ENCODE measurements around the gene SMIM41. TPM values are rescaled to one million over a fixed set of nuclear protein-coding genes. Genes with fewer than 3 reads are reported as not detected.

Gene SMIM41
- total and polyA plus RNA-seq, 2 donors from 2014 or later: 0.31 TPM; not detected in 1

GRCh38 chr12:52043386-52044212 is 35.9 kb upstream of the SMIM41 start:
- no peak for FAIRE-seq
- Histone ChIP-seq H3K9me3 (ENCODE audit: control insufficient read depth in 2 of 3, insufficient read depth in 1 of 3, low read length in 3 of 3) (no peaks in the 10 kb centered on the region), H3K9ac (ENCODE audit: low read length in 3 of 3) (peak overlapping the region in 1 of 3 donors; percentile 66), H3K27me3 (ENCODE audit: control insufficient read depth, insufficient read depth, low read length) (no peaks in the 10 kb centered on the region), H3K4me3 (ENCODE audit: low read length in 3 of 3) (peak overlapping the region in 1 of 3 donors; percentile 28), H3K4me1 (ENCODE audit: control insufficient read depth in 2 of 3, insufficient read depth in 2 of 3, low read depth in 1 of 3, low read length in 3 of 3) (peaks cover 0 to 25% (median 4%) of the 10 kb centered on the region in 3 donors), H3K27ac (ENCODE audit: low read depth in 2 of 2, low read length in 2 of 2) (peak overlapping the region; percentile 79 to 87), H3K36me3 (ENCODE audit: control insufficient read depth in 2 of 3, insufficient read depth in 3 of 3, low read length in 3 of 3) (no peaks in the 10 kb centered on the region)
- DNase-seq: no peak
- no peak for TF ChIP-seq CTCF (IDR thresholded peaks at IDR 0.05; ENCODE audit: borderline replicate concordance, extremely low read depth, insufficient read depth)
- intact Hi-C loops (cut with DNase I): no loop called here

GRCh38 chr12:52044292-52044983 is 35.1 kb upstream of the SMIM41 start:
- peak overlapping the region in 1 of 3 donors; percentile 66 for H3K9ac ChIP-seq (ENCODE audit: low read length in 3 of 3)
- FAIRE-seq (no peak), DNase-seq (peak in 1 of 5 donors; percentile 82)
- peak overlapping the region in 1 of 3 donors; percentile 28 for H3K4me3 ChIP-seq (ENCODE audit: low read length in 3 of 3)
- intact Hi-C loops (cut with DNase I): no loop called here
- H3K27ac ChIP-seq (ENCODE audit: low read depth in 2 of 2, low read length in 2 of 2): peak overlapping the region; percentile 79 to 87
- no peaks in the 10 kb centered on the region for H3K36me3 ChIP-seq (ENCODE audit: control insufficient read depth in 2 of 3, insufficient read depth in 3 of 3, low read length in 3 of 3)
- TF ChIP-seq CTCF (IDR thresholded peaks at IDR 0.05; ENCODE audit: borderline replicate concordance, extremely low read depth, insufficient read depth): no peak
- no peaks in the 10 kb centered on the region for H3K9me3 ChIP-seq (ENCODE audit: control insufficient read depth in 2 of 3, insufficient read depth in 1 of 3, low read length in 3 of 3)
- H3K4me1 ChIP-seq (ENCODE audit: control insufficient read depth in 2 of 3, insufficient read depth in 2 of 3, low read depth in 1 of 3, low read length in 3 of 3): peaks cover 0 to 24% (median 4%) of the 10 kb centered on the region in 3 donors
- no peaks in the 10 kb centered on the region for H3K27me3 ChIP-seq (ENCODE audit: control insufficient read depth, insufficient read depth, low read length)

GRCh38 chr12:52045794-52046199 is 33.7 kb upstream of the SMIM41 start:
- Histone ChIP-seq H3K4me3 (ENCODE audit: low read length in 3 of 3) (no peak overlapping the region), H3K36me3 (ENCODE audit: control insufficient read depth in 2 of 3, insufficient read depth in 3 of 3, low read length in 3 of 3) (no peaks in the 10 kb centered on the region), H3K27ac (ENCODE audit: low read depth in 2 of 2, low read length in 2 of 2) (peak overlapping the region; percentile 67 to 74), H3K27me3 (ENCODE audit: control insufficient read depth, insufficient read depth, low read length) (no peaks in the 10 kb centered on the region), H3K9me3 (ENCODE audit: control insufficient read depth in 2 of 3, insufficient read depth in 1 of 3, low read length in 3 of 3) (no peaks in the 10 kb centered on the region), H3K4me1 (ENCODE audit: control insufficient read depth in 2 of 3, insufficient read depth in 2 of 3, low read depth in 1 of 3, low read length in 3 of 3) (peaks cover 0 to 31% (median 12%) of the 10 kb centered on the region in 3 donors), H3K9ac (ENCODE audit: low read length in 3 of 3) (no peak overlapping the region)
- no peak for FAIRE-seq
- intact Hi-C loops (cut with DNase I): no loop called here
- DNase-seq: no peak
- no peak for TF ChIP-seq CTCF (IDR thresholded peaks at IDR 0.05; ENCODE audit: borderline replicate concordance, extremely low read depth, insufficient read depth)
